IPS-18a (cell line): ENCODE measurements around the gene TDO2.
"Not testable (repeated sequence)": the region's sequence is repeated elsewhere in the genome, so short reads cannot be mapped to it uniquely, and the experiment has no call there.

ENCODE experiments used
- H3K27ac ChIP-seq: one replicate; pipeline ENCODE4 v1.5.1; 2013; ENCODE audit warnings: low read length
- H3K27me3 ChIP-seq: one replicate; pipeline ENCODE4 v1.6.1; 2013; ENCODE audit warnings: mild to moderate bottlenecking, low read length; ENCODE audit not compliant: control insufficient read depth, insufficient read depth
- H3K36me3 ChIP-seq: one replicate; pipeline ENCODE4 v1.6.1; 2013; ENCODE audit warnings: low read depth, low read length; ENCODE audit not compliant: control insufficient read depth
- H3K4me1 ChIP-seq: one replicate; pipeline ENCODE4 v1.6.1; 2013; ENCODE audit warnings: low read depth, low read length; ENCODE audit not compliant: control insufficient read depth
- H3K4me3 ChIP-seq: one replicate; pipeline ENCODE4 v1.5.1; 2013; ENCODE audit warnings: low read length
- H3K9ac ChIP-seq: one replicate; pipeline ENCODE4 v1.6.1; 2013; ENCODE audit warnings: mild to moderate bottlenecking, low read length, moderate library complexity
- H3K9me3 ChIP-seq: one replicate; pipeline ENCODE4 v1.6.1; 2013; ENCODE audit warnings: low read depth, low read length; ENCODE audit not compliant: control insufficient read depth

TDO2 gene

GRCh38 chr4:155887847-155888570 is 15.5 kb upstream of the TDO2 start:
- no peak overlapping the region for H3K4me3 ChIP-seq
- H3K27ac ChIP-seq = no peak overlapping the region
- no peak overlapping the region for H3K9ac ChIP-seq
- H3K4me1 ChIP-seq = no peaks in the 10 kb centered on the region
- H3K27me3 ChIP-seq = no peaks in the 10 kb centered on the region
- H3K9me3 ChIP-seq = no peaks in the 10 kb centered on the region
- H3K36me3 ChIP-seq = no peaks in the 10 kb centered on the region

GRCh38 chr4:155889031-155889793 is 14.3 kb upstream of the TDO2 start:
- no peaks in the 10 kb centered on the region for H3K36me3 ChIP-seq

GRCh38 chr4:155889946-155890345 is 13.6 kb upstream of the TDO2 start:
- Histone ChIP-seq H3K9ac (no peak overlapping the region), H3K36me3 (no peaks in the 10 kb centered on the region), H3K27ac (no peak overlapping the region), H3K9me3 (no peaks in the 10 kb centered on the region), H3K4me1 (no peaks in the 10 kb centered on the region), H3K4me3 (no peak overlapping the region), H3K27me3 (no peaks in the 10 kb centered on the region)

More at GRCh38 chr4:155889031-155889793, 14.3 kb upstream of the TDO2 start:
- Histone ChIP-seq H3K27ac (no peak overlapping the region), H3K9me3 (no peaks in the 10 kb centered on the region), H3K9ac (no peak overlapping the region), H3K27me3 (no peaks in the 10 kb centered on the region), H3K4me1 (no peaks in the 10 kb centered on the region), H3K4me3 (no peak overlapping the region)

- no peaks in the 10 kb centered on the region for H3K36me3 ChIP-seq
- H3K9ac ChIP-seq = no peak overlapping the region
- no peaks in the 10 kb centered on the region for H3K27me3 ChIP-seq
- no peak overlapping the region for H3K27ac ChIP-seq
- H3K4me3 ChIP-seq = no peak overlapping the region
- no peaks in the 10 kb centered on the region for H3K9me3 ChIP-seq
- H3K4me1 ChIP-seq = no peaks in the 10 kb centered on the region
Observed at GRCh38 chr4:155891058-155891457, 12.4 kb upstream of the TDO2 start.

GRCh38 chr4:155898371-155898770 is 5.1 kb upstream of the TDO2 start:
- H3K9ac ChIP-seq, H3K9me3 ChIP-seq, H3K36me3 ChIP-seq, H3K4me1 ChIP-seq, H3K4me3 ChIP-seq, H3K27ac ChIP-seq, H3K27me3 ChIP-seq: not testable (repeated sequence)

GRCh38 chr4:155899891-155900290 is 3.6 kb upstream of the TDO2 start:
- Histone ChIP-seq H3K9me3 (no peaks in the 10 kb centered on the region), H3K9ac (no peak overlapping the region), H3K27ac (no peak overlapping the region), H3K4me3 (no peak overlapping the region), H3K36me3 (no peaks in the 10 kb centered on the region), H3K4me1 (peaks cover 4% of the 10 kb centered on the region), H3K27me3 (no peaks in the 10 kb centered on the region)

DNA sequence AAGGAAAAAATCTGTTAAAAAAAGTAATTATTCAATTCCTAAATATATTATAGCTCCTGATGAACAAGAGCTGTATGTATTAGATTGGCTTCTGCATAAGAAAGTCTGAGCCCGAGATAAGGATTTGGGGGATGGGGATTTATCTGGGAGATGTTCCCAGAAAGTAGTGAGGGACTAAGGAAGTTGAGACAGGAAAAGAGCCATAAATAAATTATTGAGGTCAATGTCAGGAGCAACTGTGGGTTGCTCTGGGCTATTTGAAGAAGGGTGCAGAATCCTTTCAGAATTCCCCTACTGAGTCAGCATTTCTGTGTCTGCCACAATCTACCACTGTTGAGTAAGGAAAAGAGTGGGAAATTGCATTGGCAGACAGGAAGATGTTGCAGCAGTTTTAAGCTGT is 3.1 kb upstream of the TDO2 start:
- Histone ChIP-seq H3K9me3 (no peaks in the 10 kb centered on the region), H3K36me3 (no peaks in the 10 kb centered on the region), H3K4me1 (peaks cover 4% of the 10 kb centered on the region), H3K4me3 (no peak overlapping the region), H3K27me3 (no peaks in the 10 kb centered on the region), H3K9ac (no peak overlapping the region), H3K27ac (no peak overlapping the region)

DNA sequence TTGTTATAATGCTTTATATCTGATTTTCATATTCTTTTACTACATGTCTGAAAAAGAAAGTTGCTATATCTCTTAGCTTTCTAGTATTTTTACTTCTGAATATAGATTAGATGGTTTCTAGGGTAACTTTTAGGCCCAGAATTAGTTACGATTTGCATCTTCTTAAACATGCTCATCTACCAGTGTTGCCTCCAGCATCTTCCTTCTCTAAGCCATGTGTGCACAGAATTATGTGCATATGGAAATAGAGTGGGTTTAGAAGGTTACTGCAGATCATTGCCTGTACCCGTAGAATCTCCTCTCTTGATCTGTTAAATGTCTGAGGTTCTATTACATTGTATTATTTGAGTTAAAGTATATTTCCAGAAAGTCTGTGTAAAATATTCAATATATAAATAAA is 2.5 kb upstream of the TDO2 start:
- H3K4me1 ChIP-seq = peaks cover 4% of the 10 kb centered on the region
- H3K36me3 ChIP-seq = no peaks in the 10 kb centered on the region
- no peak overlapping the region for H3K9ac ChIP-seq
- H3K27me3 ChIP-seq = no peaks in the 10 kb centered on the region
- no peak overlapping the region for H3K27ac ChIP-seq
- H3K4me3 ChIP-seq = no peak overlapping the region
- H3K9me3 ChIP-seq = no peaks in the 10 kb centered on the region

GRCh38 chr4:155904331-155904730 is 835 bp downstream of the TDO2 start:
- H3K4me3 ChIP-seq = no peak overlapping the region
- no peak overlapping the region for H3K9ac ChIP-seq
- no peak overlapping the region for H3K27ac ChIP-seq
- H3K9me3 ChIP-seq = no peaks in the 10 kb centered on the region
- H3K27me3 ChIP-seq = no peaks in the 10 kb centered on the region
- H3K36me3 ChIP-seq = no peaks in the 10 kb centered on the region
- H3K4me1 ChIP-seq = peaks cover 4% of the 10 kb centered on the region

GRCh38 chr4:155906554-155907247 is 3.2 kb downstream of the TDO2 start:
- Histone ChIP-seq H3K4me3 (no peak overlapping the region), H3K27me3 (no peaks in the 10 kb centered on the region), H3K36me3 (no peaks in the 10 kb centered on the region), H3K27ac (no peak overlapping the region), H3K4me1 (peaks cover 4% of the 10 kb centered on the region), H3K9me3 (no peaks in the 10 kb centered on the region), H3K9ac (no peak overlapping the region)

GRCh38 chr4:155907556-155907955 is 4.1 kb downstream of the TDO2 start:
- Histone ChIP-seq H3K9ac (no peak overlapping the region), H3K27ac (no peak overlapping the region), H3K9me3 (no peaks in the 10 kb centered on the region), H3K4me1 (peaks cover 4% of the 10 kb centered on the region), H3K4me3 (no peak overlapping the region), H3K36me3 (no peaks in the 10 kb centered on the region), H3K27me3 (no peaks in the 10 kb centered on the region)
